ENCODE measurements around the gene NTRK2. TPM values are rescaled to one million over a fixed set of nuclear protein-coding genes. Genes with fewer than 3 reads are reported as not detected.

NTRK2 gene
- total RNA-seq, 5 donors from 2014 or later (not counting 1 experiment from before 2014, with no cell fraction given) = 0.05 to 0.39 (median 0.12) TPM; not detected in 1

GRCh38 chr9:85025638-85026037, 356.1 kb downstream of the NTRK2 start:
- Histone ChIP-seq H3K4me1 (ENCODE audit: control insufficient read depth in 1 of 2, extremely low read depth in 1 of 2, insufficient read depth in 2 of 2, low read length in 2 of 2) (no peaks in the 10 kb centered on the region), H3K4me3 (ENCODE audit: control insufficient read depth in 1 of 2, extremely low read depth in 1 of 2, low read length in 1 of 2) (no peak overlapping the region), H3K27ac (ENCODE audit: low read length) (no peak overlapping the region), H3K36me3 (ENCODE audit: control insufficient read depth in 2 of 2, extremely low read depth in 1 of 2, insufficient read depth in 1 of 2, low read length in 1 of 2) (no peaks in the 10 kb centered on the region), H3K9me3 (no peaks in the 10 kb centered on the region), H3K27me3 (replicated peaks in 1 of 2; ENCODE audit: control insufficient read depth in 2 of 2, extremely low read depth in 1 of 2, insufficient read depth in 2 of 2, low read length in 1 of 2) (peaks cover 0 to 3% of the 10 kb centered on the region in 2 experiments)
- H3K9me3 Mint-ChIP-seq = peaks cover 0 to 4% (median 3%) of the 10 kb centered on the region in 3 donors
- no peak overlapping the region for H3K27ac Mint-ChIP-seq
- no peaks in the 10 kb centered on the region for H3K36me3 Mint-ChIP-seq
- ATAC-seq (replicated peaks in 1 of 4) (no peak), DNase-seq (no peak)
- no peak overlapping the region for H3K4me3 Mint-ChIP-seq
- peaks cover 0 to 5% of the 10 kb centered on the region in 2 donors for H3K27me3 Mint-ChIP-seq
- no CpG with 5 or more reads among the region's 1 CpG for WGBS (ENCODE audit: insufficient coverage)
- CTCF ChIA-PET = no interaction called here
- POLR2A ChIA-PET = no interaction called here
- no peaks in the 10 kb centered on the region for H3K4me1 Mint-ChIP-seq

GRCh38 chr9:85027870-85028269, 358.3 kb downstream of the NTRK2 start:
- Mint-ChIP-seq H3K36me3 (no peaks in the 10 kb centered on the region), H3K27ac (no peak overlapping the region), H3K4me3 (no peak overlapping the region), H3K4me1 (no peaks in the 10 kb centered on the region), H3K27me3 (no peaks in the 10 kb centered on the region), H3K9me3 (peaks cover 0 to 4% (median 2%) of the 10 kb centered on the region in 3 donors)
- H3K4me3 ChIP-seq (ENCODE audit: control insufficient read depth in 1 of 2, extremely low read depth in 1 of 2, low read length in 1 of 2) = no peak overlapping the region
- DNase-seq (no peak), ATAC-seq (replicated peaks in 1 of 4) (no peak)
- H3K36me3 ChIP-seq (ENCODE audit: control insufficient read depth in 2 of 2, extremely low read depth in 1 of 2, insufficient read depth in 1 of 2, low read length in 1 of 2) = no peaks in the 10 kb centered on the region
- H3K27ac ChIP-seq (ENCODE audit: low read length) = no peak overlapping the region
- no peaks in the 10 kb centered on the region for H3K9me3 ChIP-seq
- CTCF ChIA-PET = no interaction called here
- no peaks in the 10 kb centered on the region for H3K4me1 ChIP-seq (ENCODE audit: control insufficient read depth in 1 of 2, extremely low read depth in 1 of 2, insufficient read depth in 2 of 2, low read length in 2 of 2)
- no CpG with 5 or more reads among the region's 3 CpGs for WGBS (ENCODE audit: insufficient coverage)
- POLR2A ChIA-PET = no interaction called here
- H3K27me3 ChIP-seq (replicated peaks in 1 of 2; ENCODE audit: control insufficient read depth in 2 of 2, extremely low read depth in 1 of 2, insufficient read depth in 2 of 2, low read length in 1 of 2) = peaks cover 0 to 3% of the 10 kb centered on the region in 2 experiments

GRCh38 chr9:85030316-85030715, 360.8 kb downstream of the NTRK2 start:
- WGBS (ENCODE audit: insufficient coverage) = no CpG with 5 or more reads among the region's 1 CpG
- Histone ChIP-seq H3K4me1 (ENCODE audit: control insufficient read depth in 1 of 2, extremely low read depth in 1 of 2, insufficient read depth in 2 of 2, low read length in 2 of 2) (no peaks in the 10 kb centered on the region), H3K27ac (ENCODE audit: low read length) (no peak overlapping the region), H3K9me3 (no peaks in the 10 kb centered on the region), H3K4me3 (ENCODE audit: control insufficient read depth in 1 of 2, extremely low read depth in 1 of 2, low read length in 1 of 2) (no peak overlapping the region), H3K27me3 (replicated peaks in 1 of 2; ENCODE audit: control insufficient read depth in 2 of 2, extremely low read depth in 1 of 2, insufficient read depth in 2 of 2, low read length in 1 of 2) (peaks cover 0 to 3% of the 10 kb centered on the region in 2 experiments), H3K36me3 (ENCODE audit: control insufficient read depth in 2 of 2, extremely low read depth in 1 of 2, insufficient read depth in 1 of 2, low read length in 1 of 2) (no peaks in the 10 kb centered on the region)
- no peaks in the 10 kb centered on the region for H3K36me3 Mint-ChIP-seq
- no peak overlapping the region for H3K4me3 Mint-ChIP-seq
- ChIA-PET POLR2A (no interaction called here), CTCF (interaction anchor here in 1 of 2 donors (0.6 kb wide), 1 partner anchor 245 kb away, joined by 4 read pairs; no protein-coding TSS in a partner anchor)
- H3K9me3 Mint-ChIP-seq = peaks cover 4 to 13% (median 8%) of the 10 kb centered on the region in 3 donors
- no peaks in the 10 kb centered on the region for H3K4me1 Mint-ChIP-seq
- H3K27me3 Mint-ChIP-seq = peaks cover 0 to 4% of the 10 kb centered on the region in 2 donors
- H3K27ac Mint-ChIP-seq = no peak overlapping the region
- DNase-seq = no peak
- ATAC-seq (replicated peaks in 1 of 4) = no peak

- Histone ChIP-seq H3K27me3 (replicated peaks in 1 of 2; ENCODE audit: control insufficient read depth in 2 of 2, extremely low read depth in 1 of 2, insufficient read depth in 2 of 2, low read length in 1 of 2) (peaks cover 2 to 6% of the 10 kb centered on the region in 2 experiments), H3K4me3 (ENCODE audit: control insufficient read depth in 1 of 2, extremely low read depth in 1 of 2, low read length in 1 of 2) (no peak overlapping the region), H3K27ac (ENCODE audit: low read length) (no peak overlapping the region), H3K36me3 (ENCODE audit: control insufficient read depth in 2 of 2, extremely low read depth in 1 of 2, insufficient read depth in 1 of 2, low read length in 1 of 2) (no peaks in the 10 kb centered on the region), H3K4me1 (ENCODE audit: control insufficient read depth in 1 of 2, extremely low read depth in 1 of 2, insufficient read depth in 2 of 2, low read length in 2 of 2) (no peaks in the 10 kb centered on the region), H3K9me3 (no peaks in the 10 kb centered on the region)
- ATAC-seq (replicated peaks in 1 of 4) = no peak
- no peak for DNase-seq
- ChIA-PET CTCF (no interaction called here), POLR2A (no interaction called here)
- Mint-ChIP-seq H3K27ac (no peak overlapping the region), H3K4me3 (no peak overlapping the region), H3K9me3 (peaks cover 0 to 13% (median 8%) of the 10 kb centered on the region in 3 donors), H3K36me3 (no peaks in the 10 kb centered on the region), H3K27me3 (peaks cover 5 to 7% of the 10 kb centered on the region in 2 donors), H3K4me1 (no peaks in the 10 kb centered on the region)
- 90% methylated on average over 1 of the region's 2 CpGs for WGBS (ENCODE audit: insufficient coverage)
These were observed 367.0 kb downstream of the NTRK2 start for GRCh38 chr9:85036496-85036895.

GRCh38 chr9:85038061-85038460, 368.5 kb downstream of the NTRK2 start:
- DNase-seq = no peak
- Histone ChIP-seq H3K27ac (ENCODE audit: low read length) (no peak overlapping the region), H3K4me1 (ENCODE audit: control insufficient read depth in 1 of 2, extremely low read depth in 1 of 2, insufficient read depth in 2 of 2, low read length in 2 of 2) (no peaks in the 10 kb centered on the region), H3K36me3 (ENCODE audit: control insufficient read depth in 2 of 2, extremely low read depth in 1 of 2, insufficient read depth in 1 of 2, low read length in 1 of 2) (no peaks in the 10 kb centered on the region), H3K9me3 (no peaks in the 10 kb centered on the region), H3K4me3 (ENCODE audit: control insufficient read depth in 1 of 2, extremely low read depth in 1 of 2, low read length in 1 of 2) (no peak overlapping the region), H3K27me3 (replicated peaks in 1 of 2; ENCODE audit: control insufficient read depth in 2 of 2, extremely low read depth in 1 of 2, insufficient read depth in 2 of 2, low read length in 1 of 2) (peaks cover 2 to 6% of the 10 kb centered on the region in 2 experiments)
- Mint-ChIP-seq H3K27ac (no peak overlapping the region), H3K9me3 (peaks cover 0 to 12% (median 4%) of the 10 kb centered on the region in 3 donors), H3K4me1 (no peaks in the 10 kb centered on the region), H3K27me3 (peaks cover 5 to 7% of the 10 kb centered on the region in 2 donors), H3K4me3 (no peak overlapping the region), H3K36me3 (no peaks in the 10 kb centered on the region)
- ATAC-seq (replicated peaks in 1 of 4) = no peak
- ChIA-PET POLR2A (no interaction called here), CTCF (no interaction called here)
- 72% methylated on average over 1 of the region's 2 CpGs for WGBS (ENCODE audit: insufficient coverage)

GRCh38 chr9:85038824-85039608, 369.5 kb downstream of the NTRK2 start:
- ChIA-PET CTCF (interaction anchor here in 1 of 2 donors (0.6 kb wide), 1 partner anchor 1125 kb away, joined by 3 read pairs; no protein-coding TSS in a partner anchor), POLR2A (no interaction called here)
- ATAC-seq (replicated peaks in 1 of 4) (no peak), DNase-seq (no peak)
- Mint-ChIP-seq H3K27ac (no peak overlapping the region), H3K4me1 (no peaks in the 10 kb centered on the region), H3K27me3 (peaks cover 5 to 7% of the 10 kb centered on the region in 2 donors), H3K36me3 (no peaks in the 10 kb centered on the region), H3K4me3 (no peak overlapping the region), H3K9me3 (peaks cover 0 to 4% (median 0%) of the 10 kb centered on the region in 3 donors)
- peaks cover 2 to 6% of the 10 kb centered on the region in 2 experiments for H3K27me3 ChIP-seq (replicated peaks in 1 of 2; ENCODE audit: control insufficient read depth in 2 of 2, extremely low read depth in 1 of 2, insufficient read depth in 2 of 2, low read length in 1 of 2)
- 67% methylated on average over 3 of the region's 9 CpGs for WGBS (ENCODE audit: insufficient coverage)
- H3K36me3 ChIP-seq (ENCODE audit: control insufficient read depth in 2 of 2, extremely low read depth in 1 of 2, insufficient read depth in 1 of 2, low read length in 1 of 2) = no peaks in the 10 kb centered on the region
- no peaks in the 10 kb centered on the region for H3K9me3 ChIP-seq
- H3K27ac ChIP-seq (ENCODE audit: low read length) = no peak overlapping the region
- no peaks in the 10 kb centered on the region for H3K4me1 ChIP-seq (ENCODE audit: control insufficient read depth in 1 of 2, extremely low read depth in 1 of 2, insufficient read depth in 2 of 2, low read length in 2 of 2)
- no peak overlapping the region for H3K4me3 ChIP-seq (ENCODE audit: control insufficient read depth in 1 of 2, extremely low read depth in 1 of 2, low read length in 1 of 2)
